HS-5 (cell line): ENCODE data around the gene CIB4.
"Not testable (repeated sequence)": the region's sequence is repeated elsewhere in the genome, so short reads cannot be mapped to it uniquely, and the experiment has no call there.

Experiments
- DNase-seq: peaks from one replicate; pipeline ENCODE4 v3.0.0-alpha.2; 2012; ENCODE audit warnings: low read depth

Gene CIB4

DNA sequence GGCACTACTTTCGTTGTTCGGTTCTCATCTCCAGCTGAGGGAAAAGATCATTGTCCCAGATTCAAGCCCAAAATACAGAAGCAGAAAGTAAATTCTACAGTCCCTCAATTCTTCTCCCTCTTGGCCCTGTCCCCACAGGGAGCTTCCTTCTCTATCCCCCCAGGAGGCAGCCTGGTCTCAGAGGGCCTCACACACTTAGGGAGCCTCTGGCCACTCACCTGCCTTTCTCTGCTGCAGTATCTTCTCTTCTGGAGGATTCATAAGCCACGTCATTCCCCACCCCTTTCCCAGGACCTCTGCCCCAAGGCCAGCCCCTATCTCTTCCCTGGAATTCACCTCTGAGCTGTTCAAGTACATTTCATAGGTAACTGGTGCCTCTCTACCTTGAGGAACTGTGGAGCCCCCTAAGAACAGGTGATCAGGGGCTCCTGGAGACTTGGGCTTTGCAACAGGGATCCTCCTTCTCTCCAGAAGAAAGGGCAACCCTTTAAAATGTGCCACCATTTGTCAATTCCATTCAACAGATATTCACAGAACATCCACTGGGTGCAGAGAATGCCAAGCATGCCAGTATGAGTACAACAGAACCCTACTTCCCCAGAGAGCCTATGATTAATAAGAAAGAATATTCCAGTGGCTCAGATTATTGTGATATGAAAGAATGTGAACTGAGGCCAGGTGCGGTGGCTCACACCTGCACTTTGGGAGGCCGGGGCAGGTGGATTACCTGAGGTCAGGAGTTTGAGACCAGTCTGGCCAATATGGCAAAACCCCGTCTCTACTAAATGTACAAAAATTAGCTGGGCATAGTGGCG lies 72.9 kb downstream of the CIB4 start:
- DNase-seq = no peak

- no peak for DNase-seq
These were observed 73.6 kb downstream of the CIB4 start for GRCh38 chr2:26567534-26567933.

- not testable (repeated sequence) for DNase-seq
These were observed 74.4 kb downstream of the CIB4 start for GRCh38 chr2:26566731-26567130.

DNA sequence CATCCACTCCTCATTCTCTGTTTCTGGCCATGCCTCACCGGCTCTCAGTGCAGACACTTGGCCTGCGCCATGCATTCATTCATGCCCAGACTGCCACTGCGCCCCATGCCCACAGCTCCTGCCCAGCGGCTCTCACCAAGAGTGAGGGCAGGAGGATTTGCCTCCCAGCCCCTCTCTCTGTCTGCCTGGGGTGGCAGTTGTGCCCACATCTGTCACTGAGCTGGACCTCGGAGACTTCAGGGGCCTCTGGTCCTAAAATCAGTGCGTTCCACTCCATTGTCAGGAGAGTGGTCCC lies 75.1 kb downstream of the CIB4 start:
- no peak for DNase-seq

DNA sequence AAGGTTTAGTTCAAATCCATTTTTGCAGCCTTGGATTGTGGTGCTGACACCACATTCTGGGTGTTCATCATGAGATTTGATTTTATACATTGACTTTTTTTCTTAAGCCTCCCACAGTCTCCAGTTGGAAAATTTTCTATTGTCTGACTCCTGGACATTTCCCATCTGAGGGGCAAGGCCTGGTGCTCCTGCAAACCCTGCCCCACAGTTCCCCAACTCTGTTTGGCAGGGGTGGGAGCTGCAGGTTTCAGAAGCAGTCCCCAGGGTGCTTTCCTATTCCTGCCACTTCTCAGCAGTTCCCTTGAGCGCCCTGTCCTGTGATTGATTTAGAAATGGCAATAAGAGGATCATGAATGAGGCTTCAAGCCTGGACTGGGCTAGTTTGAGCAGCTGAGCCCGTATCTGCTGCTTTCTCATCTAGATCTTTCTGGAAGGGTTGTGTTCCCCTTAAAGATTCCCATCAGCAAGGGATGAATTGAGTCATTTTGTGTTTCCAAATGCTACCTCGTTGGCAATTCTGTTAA lies 77.0 kb downstream of the CIB4 start:
- DNase-seq = no peak

- no peak for DNase-seq
These were observed 77.5 kb downstream of the CIB4 start for GRCh38 chr2:26563686-26564085.

DNA sequence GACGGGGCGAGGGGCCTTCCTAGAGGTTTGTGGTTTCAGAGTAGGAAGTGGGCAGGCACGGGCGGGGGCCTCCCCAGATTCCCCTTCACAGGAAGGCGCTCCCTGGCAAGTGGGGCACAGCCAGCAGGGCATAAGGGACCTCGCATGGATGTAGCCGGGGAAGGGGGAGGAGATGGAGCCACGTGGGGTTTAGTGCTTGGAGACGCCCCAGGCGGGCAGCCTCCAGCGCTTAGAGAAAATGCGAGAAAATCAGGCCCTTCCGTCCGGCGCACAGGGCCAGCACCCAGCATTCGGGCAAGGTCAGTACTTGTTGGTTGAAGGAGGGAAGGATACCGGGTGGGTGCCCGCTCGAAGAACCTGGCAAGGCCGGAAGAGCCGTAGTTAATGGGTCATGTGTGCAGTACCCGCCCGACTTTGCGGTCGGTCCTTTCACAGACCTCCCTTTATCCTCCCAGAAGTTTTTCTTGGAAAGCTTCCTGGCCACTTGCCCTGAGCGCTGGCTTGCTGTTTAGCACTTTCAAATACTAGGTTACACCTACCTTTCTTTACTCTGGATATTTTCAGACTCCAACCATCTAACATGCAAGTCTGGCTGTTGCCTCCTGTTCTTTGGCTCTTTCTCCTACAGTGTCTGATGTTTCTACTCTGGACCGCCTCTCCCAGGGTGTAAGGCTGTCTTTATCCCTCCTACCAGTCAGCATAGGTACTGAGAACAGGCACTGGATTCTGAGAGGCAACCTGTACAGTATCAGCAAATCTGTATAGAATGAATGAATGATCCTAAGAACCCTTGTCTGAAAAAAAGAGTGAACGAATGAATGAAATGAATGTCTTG lies 78.1 kb downstream of the CIB4 start:
- no peak for DNase-seq

- no peak for DNase-seq
These were observed 79.0 kb downstream of the CIB4 start for GRCh38 chr2:26561918-26562810.

GRCh38 chr2:26561376-26561775 lies 79.8 kb downstream of the CIB4 start:
- DNase-seq = no peak

DNA sequence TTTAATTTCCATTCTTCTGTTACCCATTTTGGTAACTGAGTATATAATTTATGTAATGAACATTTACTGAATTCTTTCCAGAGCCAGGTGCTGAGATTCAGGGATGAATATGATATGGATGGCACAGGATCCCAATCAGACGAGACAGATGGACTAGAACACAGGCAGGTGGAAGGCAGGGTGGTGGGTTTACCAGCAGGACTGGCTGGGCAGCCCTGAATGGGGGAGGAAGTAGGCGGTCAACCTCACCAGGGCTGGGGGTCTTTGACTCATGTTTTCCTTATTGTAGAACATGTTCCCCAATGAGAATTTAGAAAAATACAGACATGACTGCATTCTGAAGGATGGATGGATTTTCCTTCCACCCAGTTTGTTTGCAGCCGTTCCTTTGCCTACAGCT lies 80.3 kb downstream of the CIB4 start:
- no peak for DNase-seq

GRCh38 chr2:26559556-26559955 lies 81.6 kb downstream of the CIB4 start:
- no peak for DNase-seq

DNA sequence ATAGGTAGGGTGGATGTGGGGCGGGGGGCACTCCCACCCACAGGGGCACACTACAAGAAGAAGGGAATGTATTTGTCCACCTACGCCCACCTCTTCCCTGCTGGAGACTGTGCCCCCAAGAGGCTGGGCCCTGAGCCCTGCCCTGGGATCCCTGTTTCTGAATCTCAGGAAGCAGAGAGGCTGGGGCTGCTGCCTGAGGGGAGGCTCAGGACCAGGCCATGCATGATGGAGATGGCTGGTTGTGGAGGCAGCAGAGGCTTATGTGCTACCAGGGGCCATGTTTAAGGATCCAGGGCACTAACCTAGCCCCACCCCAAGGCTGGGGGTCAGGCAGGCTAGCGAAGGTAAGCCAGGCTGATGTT lies 82.1 kb downstream of the CIB4 start:
- DNase-seq = no peak

DNA sequence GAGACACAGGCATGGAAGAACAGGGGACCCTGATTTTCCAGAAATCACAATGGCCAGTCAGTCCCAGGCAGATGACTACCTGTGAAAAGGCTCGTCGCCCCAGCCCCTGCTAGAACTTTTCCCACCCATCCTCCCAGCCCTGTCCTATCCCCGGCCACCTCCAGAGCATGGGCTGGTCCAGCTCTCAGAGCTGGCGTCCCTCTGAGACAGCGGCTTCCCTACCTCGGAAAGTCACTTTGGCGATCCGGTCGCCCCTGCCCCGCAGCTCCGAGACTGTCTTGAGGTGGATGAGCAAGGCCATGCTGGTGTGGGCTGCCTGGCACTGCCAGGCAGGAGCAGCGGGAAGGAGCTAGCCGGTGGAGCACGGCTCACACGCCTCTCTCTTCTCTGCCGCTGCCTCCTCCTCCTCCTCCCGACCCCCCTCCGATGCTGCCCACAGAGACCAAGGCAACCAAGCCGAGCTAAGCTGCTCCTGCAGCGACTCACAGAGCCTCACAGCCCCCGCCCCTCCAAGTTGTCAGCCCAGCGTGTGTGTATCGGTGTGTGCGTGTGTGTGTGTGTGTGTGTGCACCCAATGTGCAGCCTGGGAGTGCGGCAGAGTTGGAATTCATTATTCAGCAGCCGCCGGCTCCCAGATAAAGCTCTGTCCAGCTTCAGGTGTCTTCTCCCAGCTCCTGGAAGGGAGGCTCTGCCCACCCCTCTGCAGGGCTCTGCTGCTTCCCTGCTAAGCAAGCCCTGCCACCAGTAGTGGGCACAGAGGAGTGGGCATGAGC lies 82.7 kb downstream of the CIB4 start:
- DNase-seq = no peak

DNA sequence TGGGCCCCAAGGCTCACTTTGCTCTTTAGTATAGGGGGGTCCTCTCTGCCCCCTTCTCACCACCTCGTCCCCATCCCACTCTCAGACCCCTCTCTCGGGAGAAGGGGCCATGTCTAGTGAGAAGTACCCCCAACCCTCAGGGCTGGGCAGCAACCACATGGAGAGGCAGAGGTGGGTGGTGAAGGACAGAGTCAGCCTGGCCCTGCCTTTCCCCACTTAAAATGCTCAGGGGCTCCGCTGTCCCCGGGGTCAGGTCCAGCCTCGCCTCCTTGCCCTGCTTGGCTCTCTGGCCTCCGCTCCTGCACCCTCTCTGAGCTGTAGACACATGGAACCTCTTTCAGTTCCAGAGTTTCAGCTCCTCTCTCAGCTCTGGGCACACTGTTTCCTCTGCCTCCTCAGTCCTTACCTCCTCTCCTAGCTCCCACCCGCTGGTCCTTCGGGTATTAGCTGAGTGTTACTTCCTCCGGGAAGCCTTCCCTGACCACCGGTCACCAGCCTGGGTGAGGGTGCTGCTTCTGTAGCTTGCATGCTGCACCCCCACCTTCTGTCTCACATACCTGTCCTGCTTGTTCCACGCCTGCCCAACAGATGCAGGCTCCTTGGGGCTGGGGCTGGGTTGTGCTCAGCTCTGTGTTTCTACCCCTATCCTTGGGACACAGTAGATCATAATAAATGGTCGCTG lies 83.8 kb downstream of the CIB4 start:
- no peak for DNase-seq

- no peak for DNase-seq
These were observed 84.6 kb downstream of the CIB4 start for GRCh38 chr2:26556309-26557243.

DNA sequence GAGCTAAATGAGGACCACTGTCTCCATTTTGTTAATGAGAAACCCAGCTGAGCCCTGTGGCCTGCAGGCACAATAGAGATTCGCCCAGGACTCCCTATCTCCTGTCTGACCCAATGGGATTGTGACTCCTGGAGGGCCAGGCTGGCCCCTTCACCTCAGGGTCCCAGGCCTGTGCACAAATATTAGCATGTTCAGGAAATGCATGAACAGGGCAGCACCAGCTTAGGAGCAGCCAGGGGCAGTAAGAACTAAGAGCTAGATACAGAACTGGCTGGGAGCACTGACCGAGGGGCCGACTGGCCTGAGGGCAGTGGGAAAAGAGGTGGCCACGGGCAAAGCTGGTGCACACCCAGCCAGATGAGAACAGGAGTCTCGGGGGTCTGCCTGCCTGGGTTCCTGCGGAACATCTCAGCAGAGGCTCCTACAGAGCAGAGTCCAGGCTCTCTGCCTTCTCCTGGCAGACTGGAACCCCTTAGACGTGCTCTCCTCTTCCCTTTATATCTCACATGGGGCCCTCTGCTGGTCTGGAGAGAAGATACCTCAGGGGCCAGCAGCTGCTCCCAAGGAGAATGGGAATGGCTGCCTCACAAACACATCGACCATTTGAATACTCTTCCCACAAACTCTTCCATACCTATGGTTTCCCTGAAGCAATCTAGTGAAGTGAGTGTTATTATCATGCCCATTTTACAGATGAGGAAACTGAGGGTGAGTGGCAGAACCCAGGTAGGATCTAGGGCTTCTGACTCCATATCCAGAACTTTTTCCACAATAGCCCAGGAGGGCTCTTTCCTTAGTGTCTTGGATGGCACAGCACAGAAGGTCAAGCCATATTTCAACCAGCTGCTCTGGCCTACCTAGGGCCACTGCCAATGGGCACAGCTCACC lies 85.7 kb downstream of the CIB4 start:
- DNase-seq = no peak

- no peak for DNase-seq
These were observed 88.4 kb downstream of the CIB4 start for GRCh38 chr2:26552641-26553374.
